GM12891 (cell line): ENCODE data around the gene STARD13.

Experiments
- POLR2A ChIP-seq: IDR thresholded peaks from 2 replicates; pipeline ENCODE4 v1.6.1; 2011; ENCODE audit warnings: low read depth, low read length, control low read depth
- POLR2AphosphoS5 ChIP-seq: IDR thresholded peaks from 2 replicates; pipeline ENCODE4 v1.6.1; 2011; ENCODE audit warnings: low read depth, low read length, control low read depth
- POU2F2 ChIP-seq: IDR thresholded peaks from 2 replicates; pipeline ENCODE4 v1.6.1; 2011; ENCODE audit warnings: low read depth, mild to moderate bottlenecking, control low read depth, low read length, moderate library complexity
- SPI1 ChIP-seq: IDR thresholded peaks from 2 replicates; pipeline ENCODE4 v1.6.1; 2011; ENCODE audit warnings: low read depth, low read length, control low read depth
- TAF1 ChIP-seq: IDR thresholded peaks from 2 replicates; pipeline ENCODE4 v1.6.1; 2011; ENCODE audit warnings: low read depth, low read length, control low read depth

DNA sequence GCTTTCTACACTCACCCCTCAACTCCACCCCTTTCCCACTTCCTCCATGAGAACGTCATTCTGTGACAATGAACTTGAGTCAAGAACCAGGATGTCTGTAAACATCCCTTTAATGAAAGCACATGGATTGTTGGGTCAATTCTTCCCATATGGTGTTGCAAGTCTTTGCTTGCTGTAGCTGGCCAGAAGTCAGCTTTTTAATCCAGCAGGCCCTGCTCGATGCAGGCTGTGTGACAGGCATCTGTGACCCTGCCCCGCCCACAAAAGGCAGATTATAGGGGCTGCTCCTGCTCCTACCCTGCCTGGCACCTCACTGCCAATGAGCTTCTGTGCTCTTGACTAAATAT is 78.0 kb downstream of the STARD13 start:
- no peak for TF ChIP-seq POLR2A
- peak; percentile 87 for TF ChIP-seq SPI1
- no peak for TF ChIP-seq TAF1
- TF ChIP-seq POLR2AphosphoS5, result no peak
- TF ChIP-seq POU2F2, result no peak
